ENCODE measurements around the gene UVRAG. TPM values are rescaled to one million over a fixed set of nuclear protein-coding genes. Genes with fewer than 3 reads are reported as not detected.

The UVRAG gene
- total RNA-seq, 1 experiment from 2014 or later, result 13.0 TPM

GRCh38 chr11:75853971-75854370 is 39.0 kb downstream of the UVRAG start:
- intact Hi-C loops (cut with micrococcal nuclease), result no loop called here
- peak; percentile 78 for DNase-seq
- H3K79me2 ChIP-seq (ENCODE audit: low read length), result peaks cover 3% of the 10 kb centered on the region; the same call in 1 of the 2 replicates

GRCh38 chr11:75855206-75855605 is 40.2 kb downstream of the UVRAG start:
- Histone ChIP-seq H3K79me2 (ENCODE audit: low read length) (peaks cover 3% of the 10 kb centered on the region; the same call in 1 of the 2 replicates), H2AFZ (ENCODE audit: low read length) (no peak overlapping the region), H3K4me2 (ENCODE audit: low read length) (no peak overlapping the region), H3K36me3 (ENCODE audit: low read depth, low read length) (no peaks in the 10 kb centered on the region), H3F3A (ENCODE audit: low read length, unreplicated experiment) (no peaks in the 10 kb centered on the region), H3K9me2 (replicated peaks; ENCODE audit: low read length) (no peaks in the 10 kb centered on the region), H3K4me1 (ENCODE audit: insufficient read depth, low read length) (peaks cover 23% of the 10 kb centered on the region), H3K27ac (ENCODE audit: low read length) (no peak overlapping the region), H3K4me3 (ENCODE audit: low read length) (no peak overlapping the region), H3K27me3 (ENCODE audit: low read length) (no peaks in the 10 kb centered on the region), H4K20me1 (ENCODE audit: low read length) (no peaks in the 10 kb centered on the region), H3K9ac (ENCODE audit: low read length) (no peak overlapping the region), H3K9me3 (ENCODE audit: low read length) (no peaks in the 10 kb centered on the region)
- no TSS peak for BruUV-seq (replicated peaks)
- CTCF ChIA-PET, result no interaction called here
- no peak for TF ChIP-seq EZH2 (IDR thresholded peaks at IDR 0.05; ENCODE audit: low read length, unreplicated experiment)
- TF ChIP-seq CTCF (conservative IDR thresholded peaks at IDR 0.05; ENCODE audit: low read depth, low read length), result no peak
- no peak for TF ChIP-seq EZH2phosphoT487 (IDR thresholded peaks at IDR 0.05; ENCODE audit: borderline replicate concordance, low read length)
- intact Hi-C loops (cut with micrococcal nuclease), result no loop called here
- no peak for DNase-seq
- no peak for ATAC-seq
- POLR2A ChIA-PET (ENCODE audit: unreplicated experiment), result no interaction called here

More at GRCh38 chr11:75853971-75854370, 39.0 kb downstream of the UVRAG start:
- BruUV-seq (replicated peaks), result no TSS peak
- ChIA-PET POLR2A (ENCODE audit: unreplicated experiment) (no interaction called here), CTCF (no interaction called here)
- Histone ChIP-seq H3F3A (ENCODE audit: low read length, unreplicated experiment) (no peaks in the 10 kb centered on the region), H3K4me1 (ENCODE audit: insufficient read depth, low read length) (peaks cover 23% of the 10 kb centered on the region), H3K27me3 (ENCODE audit: low read length) (no peaks in the 10 kb centered on the region), H3K4me3 (ENCODE audit: low read length) (no peak overlapping the region), H3K9ac (ENCODE audit: low read length) (no peak overlapping the region), H3K4me2 (ENCODE audit: low read length) (no peak overlapping the region), H3K9me3 (ENCODE audit: low read length) (no peaks in the 10 kb centered on the region), H3K9me2 (replicated peaks; ENCODE audit: low read length) (no peaks in the 10 kb centered on the region), H3K27ac (ENCODE audit: low read length) (no peak overlapping the region), H2AFZ (ENCODE audit: low read length) (no peak overlapping the region), H4K20me1 (ENCODE audit: low read length) (no peaks in the 10 kb centered on the region), H3K36me3 (ENCODE audit: low read depth, low read length) (no peaks in the 10 kb centered on the region)
- TF ChIP-seq EZH2phosphoT487 (IDR thresholded peaks at IDR 0.05; ENCODE audit: borderline replicate concordance, low read length) (no peak), EZH2 (IDR thresholded peaks at IDR 0.05; ENCODE audit: low read length, unreplicated experiment) (no peak), CTCF (conservative IDR thresholded peaks at IDR 0.05; ENCODE audit: low read depth, low read length) (no peak)
- ATAC-seq, result peak; percentile 34

GRCh38 chr11:75856912-75857311 is 41.9 kb downstream of the UVRAG start:
- DNase-seq (peak; percentile 47), ATAC-seq (no peak)
- POLR2A ChIA-PET (ENCODE audit: unreplicated experiment), result no interaction called here
- Histone ChIP-seq H3K4me1 (ENCODE audit: insufficient read depth, low read length) (peaks cover 23% of the 10 kb centered on the region), H3K27me3 (ENCODE audit: low read length) (no peaks in the 10 kb centered on the region), H3K9me2 (replicated peaks; ENCODE audit: low read length) (no peaks in the 10 kb centered on the region), H3K9ac (ENCODE audit: low read length) (no peak overlapping the region), H3K36me3 (ENCODE audit: low read depth, low read length) (no peaks in the 10 kb centered on the region), H4K20me1 (ENCODE audit: low read length) (no peaks in the 10 kb centered on the region), H3K79me2 (ENCODE audit: low read length) (no peaks in the 10 kb centered on the region; the same call in 1 of the 2 replicates), H3K4me3 (ENCODE audit: low read length) (no peak overlapping the region), H2AFZ (ENCODE audit: low read length) (no peak overlapping the region), H3F3A (ENCODE audit: low read length, unreplicated experiment) (no peaks in the 10 kb centered on the region), H3K27ac (ENCODE audit: low read length) (no peak overlapping the region), H3K4me2 (ENCODE audit: low read length) (peak overlapping the region; percentile 12; the same call in 1 of the 2 replicates), H3K9me3 (ENCODE audit: low read length) (no peaks in the 10 kb centered on the region)
- TF ChIP-seq EZH2 (IDR thresholded peaks at IDR 0.05; ENCODE audit: low read length, unreplicated experiment) (no peak), CTCF (conservative IDR thresholded peaks at IDR 0.05; ENCODE audit: low read depth, low read length) (no peak), EZH2phosphoT487 (IDR thresholded peaks at IDR 0.05; ENCODE audit: borderline replicate concordance, low read length) (no peak)
- CTCF ChIA-PET, result no interaction called here
- no TSS peak for BruUV-seq (replicated peaks)
- intact Hi-C loops (cut with micrococcal nuclease), result no loop called here

Measured in PC-3 (cell line).